Measurements from ENCODE around the gene FOXJ3. TPM values are rescaled to one million over a fixed set of nuclear protein-coding genes. Genes with fewer than 3 reads are reported as not detected.

The FOXJ3 gene
- total RNA-seq, 1 experiment from 2014 or later, result 16.8 TPM

DNA sequence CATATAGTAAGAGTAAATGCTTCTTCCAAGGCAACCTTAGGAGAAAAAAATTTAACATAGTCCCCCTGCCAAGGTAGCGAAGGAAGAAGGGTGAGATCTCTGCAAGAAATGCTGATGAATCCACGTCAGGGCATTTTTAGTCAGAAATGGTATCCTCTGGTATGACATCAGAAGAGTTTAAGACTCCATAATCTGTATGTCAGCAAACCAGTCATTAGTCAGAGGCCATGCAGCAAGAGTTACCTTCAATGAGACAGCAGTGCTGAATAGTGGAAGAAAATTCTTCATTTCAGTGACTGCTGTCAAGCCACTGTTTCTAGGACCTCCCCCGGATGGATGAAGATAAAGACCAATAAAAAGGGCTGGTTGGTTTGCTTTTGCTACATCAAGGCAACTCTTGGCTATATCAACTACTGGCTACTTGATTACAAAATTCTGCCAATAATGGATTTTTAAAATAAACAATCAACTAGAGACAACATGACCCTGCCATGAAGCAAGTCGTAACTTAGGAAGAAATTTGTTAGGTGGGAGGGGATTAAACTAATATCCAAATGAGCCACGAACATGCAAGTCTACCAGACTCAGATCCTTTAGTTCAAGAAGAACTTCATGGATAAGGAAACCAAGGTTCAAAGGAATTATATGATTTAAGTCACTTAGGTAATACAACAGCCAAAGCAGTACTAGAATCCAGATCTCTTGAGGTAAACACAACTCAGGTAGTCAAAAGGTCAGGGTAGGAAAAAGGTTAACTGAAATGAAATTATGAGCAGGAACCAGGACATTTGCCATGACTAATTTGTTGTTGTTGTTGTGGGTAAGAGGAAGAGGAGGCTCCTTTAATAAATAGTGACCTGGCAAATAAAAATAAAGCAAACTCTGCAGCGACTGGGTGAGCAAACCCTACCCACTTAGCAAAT lies 144.8 kb downstream of the FOXJ3 start:
- no peak for DNase-seq (ENCODE audit: low spot score)

DNA sequence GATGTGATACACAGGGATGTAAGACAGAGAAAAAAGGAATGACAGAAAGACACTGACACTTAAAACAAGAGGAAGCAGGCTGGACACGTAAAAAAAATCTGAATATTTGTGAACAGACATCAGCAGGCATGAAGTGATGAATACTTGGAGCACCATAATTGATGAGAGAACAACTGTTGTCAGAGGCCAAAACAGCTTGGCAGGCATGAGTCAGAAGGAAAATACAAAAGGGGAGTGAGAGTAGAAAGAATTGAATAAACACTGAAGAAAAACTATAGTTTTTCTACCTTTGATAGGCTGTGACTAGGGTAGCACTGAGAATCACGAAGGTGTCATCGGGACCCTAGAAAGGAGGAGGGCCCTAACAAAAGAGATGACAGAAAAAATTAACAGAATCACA lies 148.9 kb downstream of the FOXJ3 start:
- DNase-seq (ENCODE audit: low spot score), result no peak

DNA sequence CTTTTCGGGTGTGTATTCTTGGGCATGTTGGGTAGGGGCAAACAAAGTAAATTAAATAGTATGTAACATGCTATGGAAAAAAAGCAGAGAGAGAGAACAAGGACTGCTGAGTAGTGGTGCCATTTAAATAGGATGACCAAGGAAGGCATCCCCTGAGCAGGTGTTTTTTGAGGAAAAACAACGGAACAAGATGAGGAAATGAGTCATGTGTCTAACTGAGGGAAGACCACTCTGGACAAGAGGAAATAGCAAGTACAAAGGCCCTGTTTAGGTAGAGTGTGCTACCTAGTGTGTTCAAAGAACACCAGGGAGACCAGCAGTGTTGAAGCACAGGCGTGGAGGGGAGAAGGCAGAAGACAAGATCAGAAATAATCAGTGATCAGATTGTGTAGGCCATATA lies 150.4 kb downstream of the FOXJ3 start:
- no peak for DNase-seq (ENCODE audit: low spot score)

DNA sequence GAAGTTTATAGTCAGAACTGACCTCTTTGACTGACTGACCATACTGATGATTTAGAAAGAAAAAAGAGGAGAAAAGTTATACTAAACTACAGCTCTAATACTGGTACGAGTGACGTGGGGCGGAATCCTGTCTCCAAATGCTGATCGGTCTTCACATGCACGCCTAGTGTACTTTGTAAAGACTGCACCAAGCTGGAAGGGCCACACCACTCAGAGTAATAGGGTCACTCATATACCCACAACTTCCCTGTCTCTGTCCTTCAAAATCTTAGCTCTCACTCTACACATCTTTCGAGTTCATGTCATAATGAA lies 151.1 kb downstream of the FOXJ3 start:
- no peak for DNase-seq (ENCODE audit: low spot score)

DNA sequence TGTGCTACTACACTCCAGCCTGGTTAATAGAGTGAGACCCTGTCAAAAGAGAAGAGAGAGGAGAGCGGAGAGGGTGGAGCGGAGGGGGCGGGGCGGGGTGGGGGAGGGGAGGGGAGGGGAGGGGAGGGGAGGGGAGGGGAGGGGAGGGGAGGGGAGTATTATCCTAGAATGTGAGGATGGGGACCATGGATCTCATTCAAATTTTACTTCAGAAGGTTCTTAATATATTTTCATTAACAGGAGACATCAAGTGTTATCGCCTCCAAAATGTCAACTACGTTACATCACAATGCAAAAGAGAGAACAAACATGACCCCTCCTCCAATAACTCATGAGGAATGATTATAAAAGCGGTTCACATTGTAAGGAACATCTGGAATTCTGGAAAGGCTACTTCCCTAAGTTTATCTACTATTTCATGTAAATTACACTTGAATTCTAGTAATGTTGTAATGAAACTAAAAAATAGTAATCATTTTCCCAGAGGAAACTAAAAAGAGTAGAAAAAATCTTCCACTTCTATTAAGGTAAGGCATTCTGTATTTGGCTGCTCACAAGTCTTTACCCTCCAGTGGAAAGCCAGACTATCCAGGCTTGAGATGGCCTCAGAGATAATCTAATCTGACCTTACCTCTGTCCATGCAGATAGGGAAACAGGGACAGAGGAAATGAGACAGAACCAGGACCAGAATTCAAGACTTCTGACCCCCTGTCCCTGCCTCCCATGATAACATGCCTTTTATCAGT lies 151.7 kb downstream of the FOXJ3 start:
- DNase-seq (ENCODE audit: low spot score), result no peak

DNA sequence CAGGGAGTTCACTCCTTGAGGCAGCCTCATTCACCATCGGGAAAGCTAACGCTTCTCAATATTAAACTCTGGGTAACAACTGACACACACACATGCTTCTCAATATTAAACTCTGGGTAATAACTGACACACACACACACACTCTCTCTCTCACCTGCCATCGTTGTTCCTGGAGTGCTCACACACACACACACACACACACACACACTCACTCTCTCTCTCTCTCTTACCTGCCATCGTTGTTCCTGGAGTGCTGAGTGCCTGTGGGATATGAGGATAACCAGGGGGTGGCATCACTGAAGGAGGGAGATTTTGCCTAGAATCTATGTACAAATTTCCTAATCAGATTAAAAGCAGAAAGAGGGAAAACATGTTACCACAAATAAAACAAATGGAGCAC lies 153.3 kb downstream of the FOXJ3 start:
- no peak for DNase-seq (ENCODE audit: low spot score)

DNA sequence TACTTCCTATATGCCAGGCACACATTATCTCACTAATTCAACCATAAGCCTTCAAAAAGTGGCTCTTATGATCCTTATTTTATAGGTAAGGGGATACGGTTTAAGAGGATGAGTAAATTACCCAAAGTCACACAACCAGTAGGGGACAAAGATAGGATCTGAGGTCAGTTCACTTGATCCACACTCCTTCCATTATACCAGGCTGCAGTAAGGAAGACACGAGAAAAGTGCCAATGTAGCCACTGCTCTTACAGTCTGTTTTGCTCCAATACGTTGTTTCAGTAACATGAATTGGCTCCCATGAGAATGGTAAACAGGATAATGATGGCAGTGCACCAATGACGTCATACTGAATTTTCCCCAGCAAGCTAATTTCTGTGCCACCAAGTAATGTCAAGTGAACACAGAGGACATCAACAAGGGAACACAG lies 155.1 kb downstream of the FOXJ3 start:
- DNase-seq (ENCODE audit: low spot score), result no peak

DNA sequence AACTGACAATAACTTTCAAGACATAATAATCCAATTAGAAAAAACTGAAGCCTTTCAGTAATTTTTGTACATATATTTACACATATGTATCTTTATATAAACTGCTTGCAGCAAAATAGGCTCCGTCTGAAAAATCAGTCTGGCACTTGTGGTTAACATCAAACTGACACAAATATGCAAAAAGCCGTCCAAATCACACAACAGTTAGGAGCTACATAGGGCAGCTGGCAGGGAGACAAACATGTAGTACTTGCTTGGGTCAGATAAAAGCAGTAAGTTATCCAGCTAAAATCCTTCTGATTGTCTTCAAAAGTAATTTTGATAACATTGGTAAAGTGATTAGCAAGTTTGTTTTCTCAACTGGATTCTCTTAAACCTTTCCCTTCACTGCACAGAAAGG lies 155.8 kb downstream of the FOXJ3 start:
- no peak for DNase-seq (ENCODE audit: low spot score)

DNA sequence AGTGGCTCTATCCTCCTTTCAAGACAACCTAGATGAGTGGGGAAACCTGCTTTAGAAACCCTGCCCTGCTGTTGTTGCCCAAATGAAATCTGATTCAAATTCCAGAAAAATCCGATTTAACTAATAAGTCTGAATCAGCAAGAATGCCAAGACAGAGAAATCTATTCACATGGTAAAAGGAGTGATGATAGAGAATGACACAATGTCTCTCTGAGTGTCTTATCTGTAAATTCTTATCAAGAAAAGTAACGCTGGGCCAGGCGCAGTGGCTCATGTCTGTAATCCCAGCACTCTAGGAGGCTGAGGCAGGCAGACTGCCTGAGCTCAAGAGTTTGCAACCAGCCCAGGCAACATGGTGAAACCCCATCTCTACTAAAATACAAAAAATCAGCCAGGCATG lies 156.8 kb downstream of the FOXJ3 start:
- DNase-seq (ENCODE audit: low spot score), result no peak

DNA sequence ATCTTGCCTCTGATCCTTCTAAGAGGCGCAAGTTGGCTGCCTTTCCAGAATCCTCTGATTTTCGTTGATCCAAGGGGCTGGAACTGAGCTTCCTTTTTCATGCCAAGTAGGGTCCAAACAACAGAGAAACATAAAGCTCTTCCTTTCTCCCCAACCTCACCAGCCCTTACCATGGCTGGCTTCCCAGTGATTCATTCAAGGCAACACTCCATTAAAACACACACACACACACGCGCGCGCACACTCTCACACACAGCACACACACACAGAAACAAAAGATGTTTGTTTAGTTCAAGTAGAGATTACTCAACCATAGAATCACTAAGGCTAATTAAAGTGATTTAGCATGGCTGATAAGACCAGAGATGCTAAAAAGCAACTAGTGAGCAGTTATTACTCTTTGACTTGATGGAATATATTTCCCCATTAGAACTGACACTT lies 157.5 kb downstream of the FOXJ3 start:
- DNase-seq (ENCODE audit: low spot score), result peak; percentile 49

DNA sequence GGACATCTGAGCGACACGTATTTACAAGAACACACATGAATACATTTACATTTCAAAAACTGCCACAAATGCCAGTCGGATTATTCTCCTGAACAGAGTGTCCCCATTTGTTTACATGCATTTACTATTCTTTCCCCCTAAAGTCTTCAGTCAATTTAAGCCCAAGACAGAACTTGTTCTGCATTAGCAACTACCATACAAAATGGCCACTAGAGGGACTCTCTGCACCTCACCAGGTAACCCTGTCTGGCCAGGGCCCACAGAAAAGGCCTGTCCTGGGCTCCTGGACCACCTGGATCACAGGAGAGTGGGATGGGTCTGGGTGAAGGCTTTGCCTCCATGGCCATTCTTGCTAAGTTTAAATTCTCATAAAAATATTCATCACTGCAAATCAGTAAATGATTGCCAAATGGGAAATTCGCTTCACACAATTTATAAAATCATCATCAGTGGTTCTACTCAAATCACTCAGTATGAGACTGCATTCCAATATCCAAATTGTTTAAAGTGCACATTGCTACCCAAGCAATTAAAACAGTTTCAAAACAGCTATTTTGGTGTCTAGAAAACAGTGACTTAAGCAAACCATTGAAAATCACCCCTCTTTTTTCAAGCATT lies 158.0 kb downstream of the FOXJ3 start:
- DNase-seq (ENCODE audit: low spot score), result peak; percentile 65

DNA sequence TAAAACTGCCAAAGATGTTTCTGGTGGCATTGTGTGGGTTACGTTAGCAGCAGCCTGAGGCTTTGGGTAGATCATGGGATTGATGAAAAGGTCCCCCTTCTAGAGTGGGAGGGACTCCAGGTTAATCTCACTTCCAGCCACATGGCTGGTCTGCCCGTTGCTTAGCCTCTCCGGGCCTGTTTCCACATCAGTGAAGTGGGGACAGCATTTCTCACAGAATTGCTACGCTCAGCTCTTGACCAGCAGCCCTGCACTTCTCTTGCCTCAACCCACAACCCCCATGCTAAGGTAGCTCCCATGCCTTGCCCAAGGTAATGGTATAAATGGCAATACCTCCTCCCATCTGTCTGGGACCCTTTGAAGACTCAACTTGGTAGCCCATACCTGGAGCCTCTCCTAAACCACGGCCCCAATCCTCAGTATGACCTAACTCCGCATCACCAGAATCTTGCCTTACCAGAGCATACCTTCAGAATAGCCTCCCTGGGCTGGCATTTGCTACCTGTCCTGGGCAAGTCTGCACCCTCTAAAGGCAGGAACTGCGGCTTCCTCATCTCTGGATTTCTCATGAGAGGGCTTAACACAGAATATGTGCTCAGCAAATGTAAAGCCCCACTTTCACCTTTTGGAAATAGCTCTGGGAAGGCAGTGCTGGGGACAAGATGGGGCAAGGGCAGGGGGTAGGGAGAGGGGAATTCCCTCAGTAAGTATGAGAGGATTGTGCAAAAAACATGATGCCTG lies 159.6 kb downstream of the FOXJ3 start:
- no peak for DNase-seq (ENCODE audit: low spot score)

DNA sequence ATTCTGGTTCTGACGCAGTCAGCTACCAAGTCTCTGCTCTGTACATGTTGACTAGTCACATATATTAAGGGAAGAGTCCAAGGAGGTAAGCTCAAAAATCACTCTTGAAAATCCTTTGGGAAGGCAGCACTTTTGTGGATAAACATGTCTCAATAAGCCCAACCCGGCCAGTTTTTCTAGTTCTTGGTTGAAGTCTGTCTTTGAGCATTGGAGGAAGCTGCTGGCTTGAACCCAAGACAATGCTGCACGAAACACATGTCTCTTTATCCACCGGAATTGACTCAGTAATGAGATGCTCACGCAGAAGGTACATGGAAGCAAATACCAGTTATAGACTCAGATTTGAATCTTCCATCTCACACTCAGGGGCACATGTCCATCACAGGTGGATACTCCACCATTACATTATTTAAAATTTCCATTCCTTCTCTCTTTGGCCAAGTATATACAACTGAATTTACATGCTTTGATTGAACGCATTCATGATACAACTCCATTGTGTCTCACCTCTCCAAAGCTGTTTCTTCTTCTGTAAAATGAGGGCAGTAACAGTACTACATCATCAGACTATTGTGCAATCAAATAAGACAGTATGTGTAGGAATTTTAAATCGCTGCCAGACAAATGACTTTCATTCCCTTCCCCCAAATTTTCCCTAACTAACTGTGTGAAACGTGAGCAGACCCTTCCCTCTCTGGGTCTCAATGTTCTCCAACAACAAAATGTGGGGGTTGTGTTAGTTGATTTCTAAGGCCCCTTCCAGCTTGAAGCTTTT lies 160.9 kb downstream of the FOXJ3 start:
- DNase-seq (ENCODE audit: low spot score), result peak; percentile 39

DNA sequence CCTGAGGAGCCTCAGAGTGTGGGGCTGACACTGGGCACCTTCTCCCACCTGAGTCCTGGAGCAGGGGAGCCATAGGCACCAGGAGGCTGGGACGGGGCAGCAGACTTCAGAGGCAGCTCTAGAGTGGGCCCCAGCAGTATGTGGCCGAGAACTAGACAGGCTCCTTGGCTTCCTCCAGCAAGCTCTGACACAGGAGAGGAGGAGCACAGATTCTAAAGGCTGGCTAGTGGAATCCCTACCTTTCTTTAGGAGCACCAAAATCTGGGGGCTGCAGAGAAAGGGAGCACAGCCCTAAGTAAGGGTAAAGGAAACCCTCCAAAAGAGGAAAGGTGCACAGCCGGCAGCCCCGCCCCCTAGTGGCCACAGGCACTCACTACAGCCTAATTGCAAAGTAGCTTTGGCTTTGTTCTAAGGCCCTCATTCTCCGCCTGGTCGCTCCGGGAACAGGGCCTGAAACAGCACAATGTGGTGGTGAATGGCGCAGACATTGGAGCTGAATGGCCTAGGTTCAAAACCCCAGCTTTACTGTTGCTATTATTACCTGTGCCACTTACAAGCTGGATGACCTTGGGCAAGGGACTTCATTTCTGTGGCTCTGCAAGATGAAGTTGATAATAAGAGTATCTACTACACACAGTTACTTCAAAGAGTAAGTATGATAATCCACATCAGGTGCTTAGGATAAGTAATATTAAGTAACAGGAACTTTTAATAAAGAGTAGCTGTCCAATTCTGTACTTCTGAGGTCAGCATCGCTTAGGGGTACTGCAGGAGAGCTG lies 161.7 kb downstream of the FOXJ3 start:
- peak; percentile 74 for DNase-seq (ENCODE audit: low spot score)

DNA sequence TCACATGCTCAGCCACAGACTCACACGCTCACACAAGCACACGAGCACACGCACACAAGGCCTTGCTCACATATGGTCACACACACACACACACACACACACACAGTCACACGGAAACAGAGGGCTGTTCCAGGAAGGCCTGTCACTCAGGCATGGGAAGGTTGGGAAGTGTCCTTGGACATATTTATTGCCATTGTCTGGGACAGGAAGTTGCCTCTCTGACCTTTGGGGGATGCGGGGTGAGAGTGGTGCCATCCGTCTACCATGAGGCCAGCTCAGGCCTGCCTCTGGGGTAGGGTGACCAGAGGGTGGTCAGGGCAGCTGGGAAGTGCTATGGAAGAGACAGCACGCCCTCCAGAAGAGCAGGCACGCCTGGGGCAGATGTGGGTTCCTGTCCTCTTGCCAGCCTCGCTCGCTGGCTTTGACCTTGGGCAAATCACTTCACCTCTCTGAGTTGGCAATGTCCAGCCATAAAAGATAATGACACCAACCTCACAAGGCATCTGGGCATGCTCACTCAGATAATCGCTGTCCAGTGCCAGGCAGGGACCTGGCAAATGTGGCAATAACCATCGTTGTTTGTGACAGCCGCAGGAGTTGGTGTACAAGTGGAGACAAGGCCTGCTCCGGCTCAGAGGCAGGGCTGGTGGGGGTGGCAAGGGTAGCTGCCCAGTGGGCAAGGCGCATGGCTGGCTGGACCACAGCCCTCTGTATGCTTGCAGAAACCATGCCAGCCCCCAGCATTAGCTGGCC lies 162.5 kb downstream of the FOXJ3 start:
- no peak for DNase-seq (ENCODE audit: low spot score)

DNA sequence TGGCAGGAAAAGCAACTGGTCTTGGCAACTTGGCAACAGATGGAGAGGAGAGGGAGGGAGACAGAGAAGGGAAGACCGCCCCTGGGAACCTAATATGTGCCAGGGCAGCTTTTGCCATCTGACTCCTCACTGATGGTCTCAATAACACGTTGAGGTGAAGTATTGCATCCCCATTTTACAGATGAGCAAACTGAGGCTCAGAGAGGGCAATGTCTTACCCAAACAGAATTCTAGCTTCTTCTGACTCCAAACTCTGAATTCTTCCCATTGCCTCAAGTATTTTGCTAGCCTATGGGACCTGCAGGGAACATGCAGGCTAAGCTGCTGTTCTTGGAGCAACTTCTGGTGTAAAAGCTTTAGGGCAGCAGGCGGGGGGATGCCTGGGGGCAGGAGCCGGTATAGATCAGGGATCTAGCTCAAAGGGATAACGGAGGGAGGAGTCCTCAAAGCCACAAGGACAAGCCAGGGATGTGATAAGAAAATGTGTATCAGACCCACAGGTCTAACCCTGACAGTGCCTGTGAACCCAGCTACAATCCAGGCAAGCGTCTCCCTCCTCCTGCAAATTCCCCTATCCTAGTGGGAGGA lies 163.3 kb downstream of the FOXJ3 start:
- DNase-seq (ENCODE audit: low spot score), result no peak

DNA sequence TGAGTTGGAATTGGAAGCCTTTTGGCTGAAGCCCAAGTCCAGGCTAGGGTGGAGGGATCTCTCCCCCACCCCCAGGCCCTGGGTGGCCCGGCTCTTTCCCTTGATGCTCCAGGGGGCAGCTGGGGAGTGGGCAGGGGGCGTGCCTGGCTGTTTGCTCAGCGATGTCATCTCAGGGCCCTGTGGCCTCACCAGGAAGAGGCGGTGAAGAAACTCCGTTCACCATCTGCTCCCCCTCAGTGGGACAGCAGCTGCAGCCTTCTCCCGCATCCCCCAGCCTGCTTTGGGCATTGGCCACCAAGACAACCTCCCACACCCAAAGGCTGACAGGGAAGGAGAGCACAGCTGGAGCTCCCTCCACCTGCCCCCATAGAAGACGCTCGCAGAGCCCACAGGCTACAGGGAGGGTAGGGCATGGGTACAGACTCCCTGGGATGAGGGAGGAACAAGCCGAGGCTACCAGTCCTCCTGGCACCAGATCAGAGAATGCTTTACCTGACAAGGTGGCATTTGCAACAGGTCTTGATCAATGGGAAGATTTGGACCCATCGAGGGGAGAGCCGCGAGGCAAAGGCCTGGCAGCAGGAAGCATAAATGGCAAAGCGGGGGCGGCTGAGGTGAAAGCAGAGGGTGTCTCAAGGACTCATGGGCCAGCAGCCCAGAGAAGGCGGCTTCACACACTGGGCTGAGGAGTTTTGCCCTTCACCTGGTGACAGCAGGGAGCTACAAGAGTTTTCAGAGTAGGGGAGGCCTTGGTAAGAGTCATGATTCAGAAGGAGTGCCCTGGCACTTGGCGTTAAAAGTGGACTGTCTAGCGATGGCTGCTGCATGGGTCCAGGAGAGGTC lies 164.0 kb downstream of the FOXJ3 start:
- no peak for DNase-seq (ENCODE audit: low spot score)

DNA sequence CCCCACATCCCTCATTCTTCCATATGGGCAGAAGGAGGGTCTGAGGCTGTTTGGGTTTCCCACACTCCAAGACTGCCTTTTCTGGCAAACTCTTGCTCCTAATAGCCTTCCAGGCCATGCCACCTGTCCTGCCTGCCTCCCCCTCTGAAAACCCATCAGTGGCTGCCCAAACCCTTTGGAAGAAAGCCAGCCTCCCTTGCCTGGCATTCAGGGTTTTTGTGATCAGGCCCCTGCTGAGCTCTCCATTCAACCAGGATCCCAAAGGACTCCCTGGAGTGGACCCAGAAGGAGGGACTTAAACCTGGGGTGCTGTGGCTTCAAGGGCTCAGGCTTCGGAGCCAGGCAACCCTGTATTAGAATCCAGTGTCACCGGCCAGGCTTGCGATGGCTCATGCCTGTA lies 166.3 kb downstream of the FOXJ3 start:
- DNase-seq (ENCODE audit: low spot score), result no peak
